B cell (primary cell): ENCODE data around the gene TCAP. TPM values are rescaled to one million over a fixed set of nuclear protein-coding genes. Genes with fewer than 3 reads are reported as not detected.

Experiments used
- ATAC-seq: fragments of 200-7000 bp; cut with Tn5 transposase; one replicate; pipeline ENCODE4 v1.10.0; 2021; ENCODE audit warnings: low read depth, mild to moderate bottlenecking, moderate number of reproducible peaks, moderate library complexity
- CTCF ChIA-PET: fragments of 350-600 bp; sonication (Branson Sonifier 250); formaldehyde crosslinking; loops from one replicate; lab custom pipeline; 2021; ENCODE audit warnings: antibody characterized with exemption, inconsistent platforms; lab: Charles Lee
- POLR2A ChIA-PET: fragments of 350-600 bp; sonication (Branson Sonifier 250); formaldehyde crosslinking; loops from one replicate; lab custom pipeline; 2021; ENCODE audit warnings: antibody characterized with exemption; lab: Charles Lee
- DNase-seq: peaks from one replicate; pipeline ENCODE4 v3.0.0; 2013
- H2AFZ ChIP-seq: 2 replicates; pipeline ENCODE4 v1.6.1; 2012; ENCODE audit warnings: mild to moderate bottlenecking, low read depth, low read length; ENCODE audit not compliant: insufficient read depth, poor library complexity, severe bottlenecking
- H3K27ac ChIP-seq, 2 donors: 1 replicate in 1 of 2; 2 replicates in 1 of 2; pipeline ENCODE4 v1.5.1; 2012 to 2013; ENCODE audit warnings: low read length in 2 of 2, mild to moderate bottlenecking in 2 of 2, moderate library complexity in 1 of 2
- H3K27me3 ChIP-seq, 4 experiments: fragments of 200-600 bp in 1 of 4; sonication (generic) in 1 of 4; replicated peaks in 1 of 4; 1 replicate in 2 of 4; 2 replicates in 2 of 4; pipeline versions ENCODE4 v1.6.1 to v1.7.0; 2013 to 2016; ENCODE audit warnings: low read length in 3 of 4, mild to moderate bottlenecking in 2 of 4, mixed read lengths in 1 of 4, moderate library complexity in 1 of 4; ENCODE audit not compliant: insufficient read depth in 4 of 4, control insufficient read depth in 3 of 4; ENCODE audit errors: control extremely low read depth in 1 of 4
- H3K36me3 ChIP-seq, 2 experiments: replicated peaks in 1 of 2; 1 replicate in 1 of 2; 2 replicates in 1 of 2; pipeline versions ENCODE4 v1.6.1 to v1.7.1; 2013; ENCODE audit warnings: low read length in 1 of 2; ENCODE audit not compliant: insufficient read depth in 2 of 2, control insufficient read depth in 1 of 2; ENCODE audit errors: control extremely low read depth in 1 of 2, extremely low read depth in 1 of 2
- H3K4me1 ChIP-seq, 2 donors: fragments of 200-600 bp in 1 of 2; sonication (generic) in 1 of 2; 1 replicate in 1 of 2; 2 replicates in 1 of 2; pipeline versions ENCODE4 v1.5.1 to v1.6.1; 2013 to 2017; ENCODE audit warnings: low read length in 2 of 2; ENCODE audit not compliant: control insufficient read depth in 2 of 2, insufficient read depth in 2 of 2
- H3K4me2 ChIP-seq: replicated peaks from 2 replicates; pipeline ENCODE3; 2012; ENCODE audit warnings: mild to moderate bottlenecking, low read depth, low read length; ENCODE audit not compliant: poor library complexity, severe bottlenecking
- H3K4me3 ChIP-seq, 5 experiments: fragments of 200-600 bp in 1 of 5; sonication (generic) in 1 of 5; 1 replicate in 3 of 5; 2 replicates in 2 of 5; pipeline versions ENCODE4 v1.5.1 to v1.7.0; 2011 to 2016; ENCODE audit warnings: low read length in 4 of 5, mild to moderate bottlenecking in 4 of 5, low read depth in 2 of 5, control low read depth in 1 of 5, moderate library complexity in 1 of 5; ENCODE audit not compliant: insufficient read depth in 1 of 5; ENCODE audit errors: control extremely low read depth in 1 of 5, extremely low read depth in 1 of 5
- H3K79me2 ChIP-seq: fragments of 200-600 bp; sonication (generic); one replicate; pipeline ENCODE4 v1.6.0; 2016; ENCODE audit warnings: low read length; ENCODE audit not compliant: control insufficient read depth, insufficient read depth
- H3K9ac ChIP-seq: fragments of 200-600 bp; sonication (generic); 2 replicates; pipeline ENCODE4 v1.6.1; 2017; ENCODE audit warnings: mild to moderate bottlenecking, low read length, moderate library complexity
- H3K9me3 ChIP-seq, 3 donors: one replicate each; pipeline versions ENCODE4 v1.6.1 to v1.7.1; 2013; ENCODE audit warnings: low read length in 2 of 3; ENCODE audit not compliant: control insufficient read depth in 2 of 3, insufficient read depth in 1 of 3; ENCODE audit errors: control extremely low read depth in 1 of 3
- H4K20me1 ChIP-seq: 2 replicates; pipeline ENCODE4 v1.6.0; 2012; ENCODE audit warnings: mild to moderate bottlenecking, low read length; ENCODE audit not compliant: insufficient read depth, control insufficient read depth, poor library complexity, severe bottlenecking
- H3K27ac Mint-ChIP-seq: one replicate; pipeline ENCODE4 v1.8.0; 2021; ENCODE audit warnings: mixed read lengths
- H3K27me3 Mint-ChIP-seq: one replicate; pipeline ENCODE4 v1.8.0; 2021; ENCODE audit warnings: mixed read lengths
- H3K4me1 Mint-ChIP-seq: one replicate; pipeline ENCODE4 v1.8.0; 2021; ENCODE audit warnings: mixed read lengths
- H3K4me3 Mint-ChIP-seq: one replicate; pipeline ENCODE4 v1.8.0; 2021; ENCODE audit warnings: mixed read lengths
- H3K9me3 Mint-ChIP-seq: one replicate; pipeline ENCODE4 v1.8.0; 2022; ENCODE audit warnings: mixed read lengths; ENCODE audit not compliant: insufficient read depth
- EZH2 ChIP-seq: IDR thresholded peaks from 2 replicates; pipeline ENCODE4 v1.6.1; 2012; ENCODE audit warnings: borderline replicate concordance, low read depth, mild to moderate bottlenecking, moderate library complexity, low read length; ENCODE audit not compliant: insufficient read depth, poor library complexity, severe bottlenecking
- WGBS: methylation state at CpG from one replicate; pipeline ENCODE4 v1.1.5; 2013; ENCODE audit warnings: missing lambda C conversion rate; ENCODE audit not compliant: insufficient coverage; 5-methylcytosine and 5-hydroxymethylcytosine counted together
- intact Hi-C: fragments of 100-400 bp; cut with micrococcal nuclease; formaldehyde crosslinking; loops from one replicate; pipeline ENCODE4 v1.10.0; 2022
- polyA plus RNA-seq: library from polyadenylated mRNA; depleted of rRNA; stranded (reverse); fragments of >200 nt; gene quantifications from 2 replicates; pipeline ENCODE4 v1.2.3, GENCODE V29; 2012
- total RNA-seq, 2 donors: library from RNA; stranded (reverse); fragments of 120-200 nt in 1 of 2; gene quantifications; 1 replicate in 1 of 2; 2 replicates in 1 of 2; pipeline versions ENCODE4 v1.2.3 to v1.2.4, GENCODE V29; 2013 to 2022
- TF ChIP-seq, protein P1 (sequence below): fragments of 200-600 bp; IDR thresholded peaks from one replicate; pipeline ENCODE4 v1.8.0; 2022; ENCODE audit warnings: antibody characterized with exemption, mild to moderate bottlenecking

Gene TCAP
- total and polyA plus RNA-seq, 2 donors (not counting 1 experiment from before 2014, with no cell fraction given): 3.8 to 5.1 TPM

DNA sequence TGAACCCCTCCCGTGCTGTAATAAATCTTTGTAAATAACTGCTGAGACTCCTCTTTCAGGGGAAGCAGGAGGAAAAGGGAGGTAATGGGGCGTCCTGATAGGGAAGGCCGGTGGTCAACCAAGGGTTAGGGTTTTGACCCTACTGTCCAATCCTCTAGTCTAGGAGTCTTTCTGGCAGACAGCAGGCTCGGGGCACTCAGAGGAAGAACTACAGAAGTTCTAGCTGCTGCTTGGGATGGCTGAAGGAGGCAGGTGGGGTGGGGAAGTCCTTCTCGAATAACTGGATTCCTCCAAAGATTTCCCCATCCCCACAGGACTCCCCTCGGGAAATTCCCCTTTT, 28.6 kb upstream of the TCAP start:
- Histone ChIP-seq H2AFZ (peak overlapping the region; percentile 84), H3K79me2 (peaks cover 76% of the 10 kb centered on the region), H3K4me3 (peak overlapping the region in 4 of 5 experiments; percentile 76 to 94 (median 86)), H3K9me3 (no peaks in the 10 kb centered on the region), H4K20me1 (peaks cover 35% of the 10 kb centered on the region), H3K36me3 (no peaks in the 10 kb centered on the region), H3K9ac (peak overlapping the region; percentile 82), H3K27ac (peak overlapping the region; percentile 89 to 90), H3K4me1 (peaks cover 47 to 61% of the 10 kb centered on the region in 2 donors), H3K4me2 (peak overlapping the region; percentile 80), H3K27me3 (peaks cover 0 to 3% (median 0%) of the 10 kb centered on the region in 4 experiments)
- ATAC-seq: peak; percentile 12
- ChIA-PET CTCF (interaction anchor here (1.2 to 5.6 kb wide), 2 partner anchors 14 to 18 kb away, joined by 3 to 61 read pairs; no protein-coding TSS in a partner anchor), POLR2A (no interaction called here)
- TF ChIP-seq, protein P1, sequence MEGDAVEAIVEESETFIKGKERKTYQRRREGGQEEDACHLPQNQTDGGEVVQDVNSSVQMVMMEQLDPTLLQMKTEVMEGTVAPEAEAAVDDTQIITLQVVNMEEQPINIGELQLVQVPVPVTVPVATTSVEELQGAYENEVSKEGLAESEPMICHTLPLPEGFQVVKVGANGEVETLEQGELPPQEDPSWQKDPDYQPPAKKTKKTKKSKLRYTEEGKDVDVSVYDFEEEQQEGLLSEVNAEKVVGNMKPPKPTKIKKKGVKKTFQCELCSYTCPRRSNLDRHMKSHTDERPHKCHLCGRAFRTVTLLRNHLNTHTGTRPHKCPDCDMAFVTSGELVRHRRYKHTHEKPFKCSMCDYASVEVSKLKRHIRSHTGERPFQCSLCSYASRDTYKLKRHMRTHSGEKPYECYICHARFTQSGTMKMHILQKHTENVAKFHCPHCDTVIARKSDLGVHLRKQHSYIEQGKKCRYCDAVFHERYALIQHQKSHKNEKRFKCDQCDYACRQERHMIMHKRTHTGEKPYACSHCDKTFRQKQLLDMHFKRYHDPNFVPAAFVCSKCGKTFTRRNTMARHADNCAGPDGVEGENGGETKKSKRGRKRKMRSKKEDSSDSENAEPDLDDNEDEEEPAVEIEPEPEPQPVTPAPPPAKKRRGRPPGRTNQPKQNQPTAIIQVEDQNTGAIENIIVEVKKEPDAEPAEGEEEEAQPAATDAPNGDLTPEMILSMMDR: no peak
- no peak for TF ChIP-seq EZH2
- peaks cover 56% of the 10 kb centered on the region for H3K4me1 Mint-ChIP-seq
- no peak for DNase-seq
- WGBS: 25% methylated on average over 4 of the region's 6 CpGs
- H3K27me3 Mint-ChIP-seq: peaks cover 5% of the 10 kb centered on the region
- H3K4me3 Mint-ChIP-seq: peak overlapping the region; percentile 95
- H3K27ac Mint-ChIP-seq: peak overlapping the region; percentile 91
- intact Hi-C loops: loop anchor here (5.0 kb wide), 2 partner anchors 116 to 346 kb away; partner anchors contain the start of gene PSMD3
- H3K9me3 Mint-ChIP-seq: no peaks in the 10 kb centered on the region

DNA sequence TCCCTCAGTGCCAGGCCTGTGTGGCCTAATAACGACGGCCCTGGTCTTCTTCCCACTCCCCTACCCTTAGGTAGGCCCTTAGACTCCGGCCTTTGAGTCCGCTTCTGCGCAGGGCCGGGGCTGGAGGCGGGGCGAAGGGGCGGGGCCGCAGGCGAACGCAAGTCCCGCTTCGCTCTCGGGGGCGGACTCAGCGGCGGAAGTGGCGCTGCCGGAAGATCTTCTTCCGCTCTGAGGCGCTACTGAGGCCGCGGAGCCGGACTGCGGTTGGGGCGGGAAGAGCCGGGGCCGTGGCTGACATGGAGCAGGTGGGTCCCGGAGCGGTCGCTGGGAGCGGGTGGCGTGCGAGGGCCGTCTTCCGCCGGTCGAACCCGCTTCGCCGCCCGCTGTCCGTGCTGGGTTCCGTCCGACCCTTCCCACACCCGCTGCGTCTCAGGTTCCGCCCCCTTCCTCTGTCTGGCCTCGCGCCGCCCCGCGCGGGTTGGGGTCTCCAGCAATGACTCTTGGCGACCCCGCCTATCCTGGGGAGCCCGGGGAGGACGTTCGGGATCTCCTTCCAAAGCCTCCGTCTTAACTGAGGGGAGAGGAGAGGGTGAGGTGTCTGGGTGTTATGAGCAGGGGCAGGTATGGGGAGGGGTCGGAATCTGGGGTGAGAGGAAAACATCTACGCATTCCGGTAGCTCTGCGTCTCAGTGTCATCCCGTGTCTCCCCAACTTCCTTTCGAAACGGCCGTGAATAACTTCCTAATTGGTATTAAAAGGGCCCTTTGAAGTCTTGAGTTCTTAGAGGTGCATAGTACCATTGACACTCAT, 28.0 kb upstream of the TCAP start, which contains the start of gene STARD3:
STARD3 (plus strand) TSS at position 218 of the 810 bp plus-strand sequence. CDS start 16,388 bp downstream, outside the sequence.
- Histone ChIP-seq H3K9ac (peak within 1 kb of the TSS; percentile 82), H3K79me2 (peaks cover 81% of the 10 kb centered on the region), H3K27me3 (peaks cover 0 to 3% (median 0%) of the 10 kb centered on the region in 4 experiments), H3K4me3 (peak within 1 kb of the TSS; percentile 76 to 94 (median 82)), H4K20me1 (peaks cover 41% of the 10 kb centered on the region), H2AFZ (peak within 1 kb of the TSS; percentile 84), H3K4me1 (peaks cover 49 to 63% of the 10 kb centered on the region in 2 donors), H3K4me2 (peak within 1 kb of the TSS; percentile 80), H3K27ac (peak within 1 kb of the TSS; percentile 89 to 90), H3K9me3 (no peaks in the 10 kb centered on the region), H3K36me3 (no peaks in the 10 kb centered on the region)
- ChIA-PET CTCF (interaction anchor here (0.9 to 5.6 kb wide), 4 partner anchors 14 to 34 kb away, joined by 3 to 61 read pairs (median 16); partner anchors contain the start of gene PNMT), POLR2A (no interaction called here)
- DNase-seq (peak; percentile 93), ATAC-seq (peak; percentile 92)
- no peaks in the 10 kb centered on the region for H3K27me3 Mint-ChIP-seq
- peaks cover 60% of the 10 kb centered on the region for H3K4me1 Mint-ChIP-seq
- no peaks in the 10 kb centered on the region for H3K9me3 Mint-ChIP-seq
- intact Hi-C loops: loop anchor here (1.0 to 5.0 kb wide), 4 partner anchors 14 to 345 kb away; partner anchors contain the start of gene PSMD3
- H3K27ac Mint-ChIP-seq: peak within 1 kb of the TSS; percentile 91
- under 1% methylated on average over 62 of the region's 69 CpGs for WGBS
- H3K4me3 Mint-ChIP-seq: peak within 1 kb of the TSS; percentile 95
- TF ChIP-seq, protein P1: no peak
- TF ChIP-seq EZH2: no peak
